ENCODE data around the gene UBAC2.

UBAC2 gene

GRCh38 chr13:99431927-99432608, 231.4 kb downstream of the UBAC2 start:
- no peak for DNase-seq (ENCODE audit: low read depth in 1 of 2, low spot score in 1 of 2)

DNA sequence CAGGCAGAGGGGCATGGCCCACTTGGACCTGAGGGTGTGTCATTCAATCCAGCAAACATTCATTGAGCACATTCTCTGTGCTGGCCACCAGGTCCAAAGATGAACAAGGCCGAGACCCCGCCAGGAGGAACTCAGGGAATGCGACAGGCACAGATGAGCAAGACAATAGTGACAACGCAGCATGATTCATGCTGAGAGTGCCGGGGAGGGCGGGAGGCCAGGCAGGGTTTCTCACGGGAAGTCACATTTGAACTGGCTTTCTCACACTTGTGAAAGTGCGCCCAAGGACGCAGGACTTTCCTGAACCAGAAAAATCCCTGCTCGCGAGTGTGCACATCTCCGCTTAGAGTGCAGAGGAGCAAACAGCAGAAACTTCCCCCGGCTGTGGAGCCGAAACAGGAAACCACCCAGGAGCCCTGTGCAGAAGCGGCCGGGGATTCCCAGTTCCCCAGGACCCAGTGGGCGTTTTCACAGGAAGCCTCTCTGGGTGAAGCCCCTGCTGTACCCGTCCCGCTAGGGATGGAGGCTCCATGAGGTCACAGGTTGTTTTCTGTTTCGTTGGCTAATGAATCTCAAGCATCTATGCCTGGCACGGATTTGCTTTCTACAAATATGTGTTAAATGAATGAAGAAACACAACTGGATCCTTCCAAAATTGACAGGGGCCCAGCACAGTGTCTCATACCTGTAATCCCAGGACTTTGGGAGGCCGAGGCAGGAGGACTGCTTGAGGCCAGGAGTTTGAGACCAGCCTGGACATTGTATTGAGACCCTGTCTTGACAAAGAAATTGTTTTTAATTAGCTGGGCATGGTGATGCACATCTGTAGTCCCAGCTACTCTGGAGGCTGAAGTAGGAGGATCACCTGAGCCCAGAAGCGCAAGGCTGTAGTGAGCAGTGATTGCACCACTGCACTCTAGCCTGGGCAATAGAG, 232.2 kb downstream of the UBAC2 start:
- peak; percentile 60 to 71 for DNase-seq (ENCODE audit: low read depth in 1 of 2, low spot score in 1 of 2)

GRCh38 chr13:99433543-99434075, 233.0 kb downstream of the UBAC2 start:
- no peak for DNase-seq (ENCODE audit: low read depth in 1 of 2, low spot score in 1 of 2)

GRCh38 chr13:99434258-99434788, 233.7 kb downstream of the UBAC2 start:
- DNase-seq (ENCODE audit: low read depth in 1 of 2, low spot score in 1 of 2): peak; percentile 46 to 68

DNA sequence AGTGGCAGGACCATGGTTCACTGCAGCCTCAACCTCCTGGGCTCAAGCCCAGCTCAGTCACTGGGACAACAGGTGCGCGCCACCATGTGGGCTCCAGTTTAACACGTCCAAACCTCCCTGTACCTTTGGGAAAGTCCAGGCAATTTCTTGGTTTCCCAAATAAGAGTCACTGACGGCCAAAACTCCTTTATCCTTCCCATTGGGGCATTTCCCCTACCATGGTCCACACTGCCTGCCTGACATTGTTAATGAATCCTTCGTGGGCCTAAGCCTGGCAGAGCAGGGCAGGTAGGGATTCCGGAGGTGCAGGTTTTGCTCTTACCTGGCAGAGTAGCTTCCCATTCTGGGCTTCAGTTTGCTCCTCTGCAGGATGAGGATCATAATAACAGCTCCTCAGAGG, 234.5 kb downstream of the UBAC2 start:
- no peak for DNase-seq (ENCODE audit: low read depth in 1 of 2, low spot score in 1 of 2)

GRCh38 chr13:99435998-99436397, 235.3 kb downstream of the UBAC2 start:
- DNase-seq (ENCODE audit: low read depth in 1 of 2, low spot score in 1 of 2): no peak

Data from stimulated activated CD4-positive, alpha-beta T cell treated with anti-CD3 and anti-CD28 coated beads, Interleukin-15, amount 100 ng/mL, for 1 hour (primary cell).